GM23338 (cell line): ENCODE measurements around the gene UCHL1. TPM values are rescaled to one million over a fixed set of nuclear protein-coding genes. Genes with fewer than 3 reads are reported as not detected.

Experiments
- ATAC-seq: fragments of 200-7000 bp; cut with Tn5 transposase; 3 replicates; pipeline ENCODE4 v1.9.1; 2020
- DNase-seq: peaks from one replicate; pipeline ENCODE4 v3.0.0-alpha.2; 2015; ENCODE audit warnings: low spot score
- H2AFZ ChIP-seq: fragments of 200-600 bp; sonication (generic); 2 replicates; pipeline ENCODE4 v1.8.0; 2016; ENCODE audit warnings: antibody characterized with exemption, mild to moderate bottlenecking, moderate library complexity
- H3F3A ChIP-seq: fragments of 200-600 bp; sonication (generic); replicated peaks from 2 replicates; pipeline ENCODE4 v1.8.0; 2017; ENCODE audit warnings: antibody characterized with exemption, mixed run types, low read depth
- H3K27ac ChIP-seq: fragments of 200-600 bp; sonication (generic); 2 replicates; pipeline ENCODE4 v1.6.1; 2016; ENCODE audit warnings: low read depth
- H3K27me3 ChIP-seq: fragments of 200-600 bp; sonication (generic); 2 replicates; pipeline ENCODE4 v1.8.0; 2016; ENCODE audit warnings: mild to moderate bottlenecking, mixed run types, moderate library complexity; ENCODE audit not compliant: insufficient read depth
- H3K36me3 ChIP-seq: fragments of 200-600 bp; sonication (generic); 2 replicates; pipeline ENCODE4 v1.8.0; 2016; ENCODE audit warnings: mild to moderate bottlenecking; ENCODE audit not compliant: insufficient read depth
- H3K4me1 ChIP-seq: fragments of 200-600 bp; sonication (generic); 2 replicates; pipeline ENCODE4 v1.8.0; 2016; ENCODE audit warnings: mild to moderate bottlenecking, moderate library complexity; ENCODE audit not compliant: insufficient read depth
- H3K4me2 ChIP-seq: fragments of 200-600 bp; sonication (generic); 2 replicates; pipeline ENCODE4 v1.7.1; 2017; ENCODE audit warnings: mixed run types
- H3K4me3 ChIP-seq: fragments of 200-600 bp; sonication (generic); 2 replicates; pipeline ENCODE4 v1.6.1; 2016; ENCODE audit warnings: mixed run types
- H3K79me2 ChIP-seq: fragments of 200-600 bp; sonication (generic); replicated peaks from 2 replicates; pipeline ENCODE4 v1.8.0; 2017; ENCODE audit warnings: mild to moderate bottlenecking; ENCODE audit not compliant: insufficient read depth
- H3K9me2 ChIP-seq: fragments of 200-600 bp; sonication (generic); 2 replicates; pipeline ENCODE4 v1.8.0; 2017; ENCODE audit not compliant: insufficient read depth
- H4K20me1 ChIP-seq: fragments of 200-600 bp; sonication (generic); replicated peaks from 2 replicates; pipeline ENCODE4 v1.8.0; 2017; ENCODE audit warnings: mild to moderate bottlenecking; ENCODE audit not compliant: insufficient read depth
- H3K27ac Mint-ChIP-seq: 2 replicates; pipeline ENCODE4 v1.8.0; 2020; ENCODE audit warnings: inconsistent platforms, mild to moderate bottlenecking, moderate library complexity, mixed read lengths
- H3K27me3 Mint-ChIP-seq: 3 replicates; pipeline ENCODE4 v1.8.0; 2022; ENCODE audit warnings: low read depth, mild to moderate bottlenecking, moderate library complexity, mixed read lengths, inconsistent platforms; ENCODE audit not compliant: insufficient read depth, poor library complexity
- H3K36me3 Mint-ChIP-seq: 3 replicates; pipeline ENCODE4 v1.8.0; 2021; ENCODE audit warnings: low read depth, mild to moderate bottlenecking, inconsistent platforms, moderate library complexity, mixed read lengths
- H3K4me1 Mint-ChIP-seq: 3 replicates; pipeline ENCODE4 v1.8.0; 2020; ENCODE audit warnings: mild to moderate bottlenecking, inconsistent platforms, mixed read lengths
- H3K4me3 Mint-ChIP-seq: 3 replicates; pipeline ENCODE4 v1.8.0; 2021; ENCODE audit warnings: moderate library complexity, mild to moderate bottlenecking, inconsistent platforms, mixed read lengths
- H3K9me3 Mint-ChIP-seq: 3 replicates; pipeline ENCODE4 v1.8.0; 2020; ENCODE audit warnings: moderate library complexity, mild to moderate bottlenecking, inconsistent platforms, mixed read lengths
- CREB1 ChIP-seq: fragments of 250-450 bp; sonication (Bioruptor Pico); IDR thresholded peaks from 2 replicates; pipeline ENCODE4 v1.5.0; 2020; ENCODE audit warnings: low read depth, mild to moderate bottlenecking, moderate library complexity
- CTCF ChIP-seq, 2 experiments: fragments of 200-600 bp in 1 of 2; sonication (generic) in 1 of 2; conservative IDR thresholded peaks; 2 replicates each; pipeline versions ENCODE4 v1.5.1 to v1.6.1; 2016 to 2017; ENCODE audit warnings: antibody characterized with exemption in 2 of 2, low read depth in 2 of 2, mild to moderate bottlenecking in 2 of 2, moderate library complexity in 1 of 2
- ETS1 ChIP-seq: IDR thresholded peaks from 2 replicates; pipeline ENCODE4 v1.6.1; 2016; ENCODE audit warnings: antibody characterized with exemption
- EZH2 ChIP-seq: fragments of 200-600 bp; sonication (generic); IDR thresholded peaks from one replicate; pipeline ENCODE4 v1.8.0; 2017; ENCODE audit warnings: antibody characterized with exemption, mild to moderate bottlenecking, low read depth; ENCODE audit not compliant: unreplicated experiment
- EZH2phosphoT487 ChIP-seq: fragments of 200-600 bp; sonication (generic); IDR thresholded peaks from one replicate; pipeline ENCODE4 v1.8.1; 2018; ENCODE audit warnings: antibody characterized with exemption; ENCODE audit not compliant: unreplicated experiment
- JUNB ChIP-seq: IDR thresholded peaks from one replicate; pipeline ENCODE4 v1.6.1; 2016; ENCODE audit warnings: antibody characterized with exemption; ENCODE audit not compliant: unreplicated experiment
- NANOG ChIP-seq: IDR thresholded peaks from 2 replicates; pipeline ENCODE4 v1.6.1; 2016; ENCODE audit warnings: antibody characterized with exemption, borderline replicate concordance
- POLR2AphosphoS5 ChIP-seq: IDR thresholded peaks from 2 replicates; pipeline ENCODE4 v1.6.1; 2016; ENCODE audit warnings: antibody characterized with exemption, low read depth
- ZNF114 ChIP-seq: fragments of 250-450 bp; sonication (Bioruptor Pico); IDR thresholded peaks from 2 replicates; pipeline ENCODE4 v1.5.0; 2020; ENCODE audit warnings: mild to moderate bottlenecking, moderate library complexity
- ZNF331 ChIP-seq: fragments of 250-450 bp; sonication (Bioruptor Pico); IDR thresholded peaks from 2 replicates; pipeline ENCODE4 v1.5.0; 2020; ENCODE audit warnings: low read depth, mild to moderate bottlenecking, moderate library complexity
- polyA plus RNA-seq: library from polyadenylated mRNA; unstranded; fragments of >200 nt; fragmentation: Nextera tagmentation; extraction: Ambion mirVana; gene quantifications from 2 replicates; pipeline ENCODE4 v1.2.1, GENCODE V29; 2016
- total RNA-seq: library from RNA; depleted of rRNA; stranded (reverse); fragments of >200 nt; shearing (Covaris generic); gene quantifications from 2 replicates; pipeline ENCODE4 v1.2.3, GENCODE V29; 2014
- TF ChIP-seq, protein P1 (sequence below): IDR thresholded peaks from one replicate; pipeline ENCODE4 v1.6.1; 2018; ENCODE audit warnings: antibody characterized with exemption; ENCODE audit not compliant: unreplicated experiment

The UCHL1 gene
- total and polyA plus RNA-seq, 2 experiments from 2014 or later = 998 to 1,758 TPM

- no peak for TF ChIP-seq CTCF (conservative IDR thresholded peaks at IDR 0.05; ENCODE audit: low read depth in 2 of 2)
- TF ChIP-seq EZH2phosphoT487 = no peak
- no peak for TF ChIP-seq POLR2AphosphoS5
Measured at GRCh38 chr4:41285202-41285863, 28.6 kb downstream of the UCHL1 start (continued).

DNA sequence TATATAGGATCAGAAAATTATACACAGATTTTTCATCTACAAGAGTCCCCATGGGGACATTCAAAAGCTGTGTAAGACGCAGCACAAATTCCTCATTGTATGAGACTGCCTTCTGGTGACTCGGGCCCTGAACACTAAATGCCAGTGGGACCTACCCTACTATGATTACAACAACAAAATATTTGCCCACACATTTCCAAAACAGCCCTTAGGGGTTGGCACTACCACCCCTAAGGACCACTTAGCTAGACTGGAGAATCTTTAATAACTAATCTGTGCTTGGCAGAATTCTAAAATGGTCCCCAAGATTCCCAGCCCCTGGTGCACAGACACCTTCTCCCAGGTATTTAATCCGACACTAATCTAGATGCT lies 29.1 kb downstream of the UCHL1 start:
- Histone ChIP-seq H3K9me2 (no peaks in the 10 kb centered on the region), H3F3A (no peaks in the 10 kb centered on the region), H3K36me3 (peaks cover 4% of the 10 kb centered on the region; the same call in 1 of the 2 replicates), H4K20me1 (no peaks in the 10 kb centered on the region), H3K4me2 (no peak overlapping the region), H3K4me1 (no peaks in the 10 kb centered on the region), H3K27ac (no peak overlapping the region), H3K79me2 (no peaks in the 10 kb centered on the region), H3K27me3 (no peaks in the 10 kb centered on the region), H3K4me3 (no peak overlapping the region), H2AFZ (no peak overlapping the region)
- no peaks in the 10 kb centered on the region for H3K4me1 Mint-ChIP-seq
- no peak overlapping the region for H3K4me3 Mint-ChIP-seq
- no peak for DNase-seq
- H3K27ac Mint-ChIP-seq = no peak overlapping the region
- H3K36me3 Mint-ChIP-seq = peaks cover 14% of the 10 kb centered on the region; the same call in 2 of the 3 replicates
- H3K27me3 Mint-ChIP-seq = no peaks in the 10 kb centered on the region
- H3K9me3 Mint-ChIP-seq = peaks cover 26% of the 10 kb centered on the region
- ATAC-seq = no peak
- TF ChIP-seq CTCF (conservative IDR thresholded peaks at IDR 0.05; ENCODE audit: low read depth in 2 of 2) = no peak
- no peak for TF ChIP-seq EZH2phosphoT487
- no peak for TF ChIP-seq ETS1
- TF ChIP-seq, protein P1, sequence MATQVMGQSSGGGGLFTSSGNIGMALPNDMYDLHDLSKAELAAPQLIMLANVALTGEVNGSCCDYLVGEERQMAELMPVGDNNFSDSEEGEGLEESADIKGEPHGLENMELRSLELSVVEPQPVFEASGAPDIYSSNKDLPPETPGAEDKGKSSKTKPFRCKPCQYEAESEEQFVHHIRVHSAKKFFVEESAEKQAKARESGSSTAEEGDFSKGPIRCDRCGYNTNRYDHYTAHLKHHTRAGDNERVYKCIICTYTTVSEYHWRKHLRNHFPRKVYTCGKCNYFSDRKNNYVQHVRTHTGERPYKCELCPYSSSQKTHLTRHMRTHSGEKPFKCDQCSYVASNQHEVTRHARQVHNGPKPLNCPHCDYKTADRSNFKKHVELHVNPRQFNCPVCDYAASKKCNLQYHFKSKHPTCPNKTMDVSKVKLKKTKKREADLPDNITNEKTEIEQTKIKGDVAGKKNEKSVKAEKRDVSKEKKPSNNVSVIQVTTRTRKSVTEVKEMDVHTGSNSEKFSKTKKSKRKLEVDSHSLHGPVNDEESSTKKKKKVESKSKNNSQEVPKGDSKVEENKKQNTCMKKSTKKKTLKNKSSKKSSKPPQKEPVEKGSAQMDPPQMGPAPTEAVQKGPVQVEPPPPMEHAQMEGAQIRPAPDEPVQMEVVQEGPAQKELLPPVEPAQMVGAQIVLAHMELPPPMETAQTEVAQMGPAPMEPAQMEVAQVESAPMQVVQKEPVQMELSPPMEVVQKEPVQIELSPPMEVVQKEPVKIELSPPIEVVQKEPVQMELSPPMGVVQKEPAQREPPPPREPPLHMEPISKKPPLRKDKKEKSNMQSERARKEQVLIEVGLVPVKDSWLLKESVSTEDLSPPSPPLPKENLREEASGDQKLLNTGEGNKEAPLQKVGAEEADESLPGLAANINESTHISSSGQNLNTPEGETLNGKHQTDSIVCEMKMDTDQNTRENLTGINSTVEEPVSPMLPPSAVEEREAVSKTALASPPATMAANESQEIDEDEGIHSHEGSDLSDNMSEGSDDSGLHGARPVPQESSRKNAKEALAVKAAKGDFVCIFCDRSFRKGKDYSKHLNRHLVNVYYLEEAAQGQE = no peak
- TF ChIP-seq NANOG = no peak
- no peak for TF ChIP-seq ZNF114
- TF ChIP-seq CREB1 (CRISPR knock-in tag) = no peak
- TF ChIP-seq EZH2 = no peak
- TF ChIP-seq ZNF331 (CRISPR knock-in tag) = no peak
- TF ChIP-seq POLR2AphosphoS5 = no peak
- TF ChIP-seq JUNB = no peak
